Neural cell (in vitro differentiated cells): ENCODE data around the gene TRAPPC14. TPM values are rescaled to one million over a fixed set of nuclear protein-coding genes. Genes with fewer than 3 reads are reported as not detected.

Experiments
- H2AFZ ChIP-seq: fragments of 200-600, 300-800 bp; sonication (generic), shearing (Covaris generic); 2 replicates; pipeline ENCODE4 v1.6.0; 2014; ENCODE audit warnings: low read depth, mild to moderate bottlenecking, antibody characterized with exemption, low read length, moderate library complexity
- H3F3A ChIP-seq: fragments of 200-600 bp; shearing (Covaris generic); 2 replicates; pipeline ENCODE4 v1.6.1; 2016; ENCODE audit warnings: mild to moderate bottlenecking, moderate library complexity, mixed read lengths, antibody characterized with exemption, low read length; ENCODE audit not compliant: insufficient read depth, poor library complexity, severe bottlenecking
- H3K27ac ChIP-seq: fragments of 200-600, 300-800 bp; sonication (generic), shearing (Covaris generic); 2 replicates; pipeline ENCODE4 v1.5.1; 2014; ENCODE audit warnings: mild to moderate bottlenecking, low read length, moderate library complexity
- H3K27me3 ChIP-seq: fragments of 300-800, 200-600 bp; sonication (generic), shearing (Covaris generic); 2 replicates; pipeline ENCODE4 v1.6.0; 2014; ENCODE audit warnings: mild to moderate bottlenecking, low read depth, low read length, moderate library complexity; ENCODE audit not compliant: insufficient read depth
- H3K36me3 ChIP-seq: fragments of 300-800, 200-600 bp; sonication (generic), shearing (Covaris generic); 2 replicates; pipeline ENCODE4 v1.5.1; 2014; ENCODE audit warnings: mild to moderate bottlenecking, antibody characterized with exemption, low read length, moderate library complexity; ENCODE audit not compliant: insufficient read depth
- H3K4me2 ChIP-seq: fragments of 300-800, 200-600 bp; sonication (generic), shearing (Covaris generic); 2 replicates; pipeline ENCODE4 v1.6.0; 2014; ENCODE audit warnings: mild to moderate bottlenecking, low read length
- H3K4me3 ChIP-seq: fragments of 300-800, 200-600 bp; sonication (generic), shearing (Covaris generic); 2 replicates; pipeline ENCODE4 v1.5.1; 2014; ENCODE audit warnings: mild to moderate bottlenecking, low read length, moderate library complexity
- H3K79me2 ChIP-seq: fragments of 200-600 bp; shearing (Covaris generic); replicated peaks from 2 replicates; pipeline ENCODE4 v1.6.0; 2014; ENCODE audit warnings: mild to moderate bottlenecking, low read length, moderate library complexity; ENCODE audit not compliant: insufficient read depth
- H3K9ac ChIP-seq: fragments of 300-800, 200-600 bp; sonication (generic), shearing (Covaris generic); 2 replicates; pipeline ENCODE4 v1.6.1; 2016; ENCODE audit warnings: mild to moderate bottlenecking, low read length, mixed read lengths
- H3K9me2 ChIP-seq: fragments of 200-600 bp; shearing (Covaris generic); 2 replicates; pipeline ENCODE4 v1.6.1; 2016; ENCODE audit warnings: mild to moderate bottlenecking, low read length, mixed read lengths; ENCODE audit not compliant: insufficient read depth
- H3K9me3 ChIP-seq: fragments of 200-600, 300-800 bp; sonication (generic), shearing (Covaris generic); 2 replicates; pipeline ENCODE4 v1.6.1; 2016; ENCODE audit warnings: mild to moderate bottlenecking, mixed run types, low read length, moderate library complexity, mixed read lengths
- H4K20me1 ChIP-seq: fragments of 200-600 bp; shearing (Covaris generic); 2 replicates; pipeline ENCODE4 v1.6.1; 2016; ENCODE audit warnings: mild to moderate bottlenecking, mixed run types; ENCODE audit not compliant: insufficient read depth
- CTCF ChIP-seq: fragments of 450-650 bp; IDR thresholded peaks from 2 replicates; pipeline ENCODE4 v1.5.1; 2014; ENCODE audit warnings: antibody characterized with exemption, mild to moderate bottlenecking, moderate library complexity; ENCODE audit not compliant: poor library complexity, severe bottlenecking
- EP300 ChIP-seq: fragments of 450-650 bp; conservative IDR thresholded peaks from 2 replicates; pipeline ENCODE4 v1.6.1; 2014; ENCODE audit warnings: antibody characterized with exemption, mild to moderate bottlenecking, moderate library complexity; ENCODE audit not compliant: poor library complexity, severe bottlenecking
- EZH2 ChIP-seq: fragments of 200-600, 300-800 bp; shearing (Covaris generic), sonication (generic); IDR thresholded peaks from 2 replicates; pipeline ENCODE4 v1.6.1; 2014; ENCODE audit warnings: antibody characterized with exemption, low read length, borderline replicate concordance, mild to moderate bottlenecking; ENCODE audit not compliant: insufficient read depth, poor library complexity, severe bottlenecking
- MXI1 ChIP-seq: fragments of 450-650 bp; conservative IDR thresholded peaks from 2 replicates; pipeline ENCODE4 v1.6.1; 2014; ENCODE audit warnings: antibody characterized with exemption, mild to moderate bottlenecking; ENCODE audit not compliant: poor library complexity, severe bottlenecking
- POLR2AphosphoS5 ChIP-seq: IDR thresholded peaks from 2 replicates; pipeline ENCODE4 v1.6.1; 2012
- RAD21 ChIP-seq: fragments of 450-650 bp; conservative IDR thresholded peaks from 2 replicates; pipeline ENCODE4 v1.6.1; 2014; ENCODE audit warnings: antibody characterized with exemption, mild to moderate bottlenecking, moderate library complexity
- REST ChIP-seq: IDR thresholded peaks from 2 replicates; pipeline ENCODE4 v1.6.1; 2012; ENCODE audit warnings: borderline replicate concordance
- SMC3 ChIP-seq: fragments of 450-650 bp; conservative IDR thresholded peaks from 2 replicates; pipeline ENCODE4 v1.6.1; 2014; ENCODE audit warnings: antibody characterized with exemption, mild to moderate bottlenecking, moderate library complexity; ENCODE audit not compliant: poor library complexity
- TAF1 ChIP-seq: IDR thresholded peaks from 2 replicates; pipeline ENCODE4 v1.6.1; 2012; ENCODE audit warnings: low read depth
- polyA plus RNA-seq: library from polyadenylated mRNA; depleted of rRNA; stranded (reverse); fragments of >200 nt; gene quantifications from 2 replicates; pipeline ENCODE4 v1.2.3, GENCODE V29; 2014

TRAPPC14 gene
- polyA plus RNA-seq, 1 donor from 2014 or later = 26.7 TPM

GRCh38 chr7:100153708-100154535, 4.6 kb downstream of the TRAPPC14 start:
- H3K79me2 ChIP-seq = peaks cover 14% of the 10 kb centered on the region
- no peaks in the 10 kb centered on the region for H3K9me2 ChIP-seq
- TF ChIP-seq CTCF (no peak), TAF1 (no peak), REST (no peak), SMC3 (no peak), RAD21 (no peak), EP300 (no peak), EZH2 (no peak), MXI1 (no peak), POLR2AphosphoS5 (no peak)
- H4K20me1 ChIP-seq = no peaks in the 10 kb centered on the region
- H3K4me2 ChIP-seq = no peak overlapping the region
- no peak overlapping the region for H3K9ac ChIP-seq
- H3F3A ChIP-seq = no peaks in the 10 kb centered on the region
- no peak overlapping the region for H2AFZ ChIP-seq
- no peak overlapping the region for H3K27ac ChIP-seq
- no peaks in the 10 kb centered on the region for H3K27me3 ChIP-seq
- H3K4me3 ChIP-seq = no peak overlapping the region
- no peaks in the 10 kb centered on the region for H3K36me3 ChIP-seq
- no peaks in the 10 kb centered on the region for H3K9me3 ChIP-seq

GRCh38 chr7:100152937-100153666, 5.4 kb downstream of the TRAPPC14 start:
- no peaks in the 10 kb centered on the region for H3K36me3 ChIP-seq
- H3K9me2 ChIP-seq = no peaks in the 10 kb centered on the region
- H3K9me3 ChIP-seq = no peaks in the 10 kb centered on the region
- H3K27me3 ChIP-seq = no peaks in the 10 kb centered on the region
- no peaks in the 10 kb centered on the region for H4K20me1 ChIP-seq
- H2AFZ ChIP-seq = no peak overlapping the region
- no peak overlapping the region for H3K27ac ChIP-seq
- H3F3A ChIP-seq = no peaks in the 10 kb centered on the region
- H3K4me3 ChIP-seq = no peak overlapping the region
- peaks cover 14% of the 10 kb centered on the region for H3K79me2 ChIP-seq
- H3K4me2 ChIP-seq = no peak overlapping the region
- TF ChIP-seq EP300 (no peak), POLR2AphosphoS5 (no peak), RAD21 (no peak)
- H3K9ac ChIP-seq = no peak overlapping the region
